Kidney epithelial cell (primary cell): ENCODE results near the gene SYNDIG1. TPM values are rescaled to one million over a fixed set of nuclear protein-coding genes. Genes with fewer than 3 reads are reported as not detected.

Source experiments
- DNase-seq: peaks from one replicate; pipeline ENCODE4 v3.0.0-alpha.2; 2010; ENCODE audit warnings: low read depth
- H3K27me3 ChIP-seq: 2 replicates; pipeline ENCODE4 v1.6.0; 2011; ENCODE audit warnings: low read length; ENCODE audit not compliant: control insufficient read depth, insufficient read depth
- H3K36me3 ChIP-seq: 2 replicates; pipeline ENCODE4 v1.5.1; 2011; ENCODE audit warnings: low read length; ENCODE audit not compliant: control insufficient read depth, insufficient read depth
- H3K4me3 ChIP-seq: 2 replicates; pipeline ENCODE4 v1.5.1; 2011; ENCODE audit warnings: low read depth, mild to moderate bottlenecking, control low read depth, low read length
- CTCF ChIP-seq: IDR thresholded peaks from 2 replicates; pipeline ENCODE4 v1.5.1; 2011; ENCODE audit warnings: mild to moderate bottlenecking, moderate library complexity, low read length, control low read depth, inconsistent platforms; ENCODE audit not compliant: insufficient read depth, poor library complexity, severe bottlenecking
- total RNA-seq: library from RNA; depleted of rRNA; stranded (reverse); fragments of >200 nt; gene quantifications from 2 replicates; pipeline ENCODE4 v1.2.3, GENCODE V29; 2015

SYNDIG1 gene
- total RNA-seq, 1 donor from 2014 or later = 0.67 TPM

GRCh38 chr20:24685736-24686135 lies 216.3 kb downstream of the SYNDIG1 start:
- Histone ChIP-seq H3K27me3 (peaks cover 2% of the 10 kb centered on the region), H3K4me3 (no peak overlapping the region), H3K36me3 (no peaks in the 10 kb centered on the region)
- DNase-seq = no peak
- TF ChIP-seq CTCF = no peak

GRCh38 chr20:24686156-24686555 lies 216.7 kb downstream of the SYNDIG1 start:
- no peak for TF ChIP-seq CTCF
- peaks cover 2% of the 10 kb centered on the region for H3K27me3 ChIP-seq
- no peak for DNase-seq
- H3K4me3 ChIP-seq = no peak overlapping the region
- no peaks in the 10 kb centered on the region for H3K36me3 ChIP-seq

- no peak for DNase-seq
- peaks cover 5% of the 10 kb centered on the region for H3K27me3 ChIP-seq
- TF ChIP-seq CTCF = no peak
- no peaks in the 10 kb centered on the region for H3K36me3 ChIP-seq
- H3K4me3 ChIP-seq = no peak overlapping the region
These were observed 221.0 kb downstream of the SYNDIG1 start for GRCh38 chr20:24690408-24690807.

- no peak for TF ChIP-seq CTCF
These were observed 222.5 kb downstream of the SYNDIG1 start for GRCh38 chr20:24691901-24692351.

GRCh38 chr20:24692446-24693200 lies 223.2 kb downstream of the SYNDIG1 start:
- no peak for TF ChIP-seq CTCF
- H3K36me3 ChIP-seq = no peaks in the 10 kb centered on the region
- peaks cover 7% of the 10 kb centered on the region for H3K27me3 ChIP-seq
- no peak for DNase-seq
- no peak overlapping the region for H3K4me3 ChIP-seq

More at GRCh38 chr20:24691901-24692351, 222.5 kb downstream of the SYNDIG1 start:
- H3K4me3 ChIP-seq = no peak overlapping the region
- no peaks in the 10 kb centered on the region for H3K36me3 ChIP-seq
- H3K27me3 ChIP-seq = peaks cover 7% of the 10 kb centered on the region
- no peak for DNase-seq

- no peak for TF ChIP-seq CTCF
- DNase-seq = no peak
- Histone ChIP-seq H3K27me3 (peaks cover 9% of the 10 kb centered on the region), H3K4me3 (no peak overlapping the region), H3K36me3 (no peaks in the 10 kb centered on the region)
These were observed 224.2 kb downstream of the SYNDIG1 start for GRCh38 chr20:24693466-24694156.
